ENCODE data around the gene GJB3.
"Not testable (repeated sequence)": the region's sequence is repeated elsewhere in the genome, so short reads cannot be mapped to it uniquely, and the experiment has no call there.

GJB3 gene

DNA sequence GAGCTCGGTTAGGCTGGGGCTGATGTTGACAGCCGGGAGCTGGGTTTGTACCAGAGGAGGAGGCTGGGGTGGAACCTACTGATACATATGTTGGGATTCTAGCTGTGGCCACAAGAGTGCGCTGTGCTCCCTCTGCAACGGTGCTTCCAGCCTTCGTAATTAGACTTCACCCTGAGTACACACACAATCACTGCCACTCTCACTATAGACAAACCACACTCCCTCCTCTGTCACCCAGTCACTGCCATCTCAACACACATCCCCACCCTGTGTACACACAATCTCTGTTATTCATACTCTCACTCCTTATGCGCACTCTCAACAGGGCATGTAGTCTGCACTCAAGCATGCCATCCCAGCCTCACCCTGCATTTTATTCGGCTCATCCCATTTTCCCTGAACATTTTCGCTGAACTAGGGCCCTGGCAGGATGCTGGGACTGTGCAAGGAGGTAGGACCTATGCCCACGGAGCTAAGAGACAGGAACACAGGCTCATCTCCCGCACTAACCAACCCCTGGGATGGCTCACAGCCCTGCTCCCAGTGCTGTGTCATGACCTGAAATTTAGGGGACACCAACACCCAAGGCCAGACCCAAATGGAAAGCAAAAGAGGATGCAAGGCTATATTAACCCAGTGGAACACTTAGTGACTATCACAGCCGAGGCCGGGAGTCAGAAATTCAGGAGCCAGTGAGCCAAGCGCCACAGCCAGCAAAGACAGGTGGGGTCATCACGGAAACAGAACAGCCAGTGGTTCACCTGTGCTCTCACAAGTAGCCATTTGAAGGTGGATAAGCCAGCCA lies 5.7 kb downstream of the GJB3 start:
- FAIRE-seq, result no peak

- FAIRE-seq, result no peak
Observed at GRCh38 chr1:34787461-34788420, 6.7 kb downstream of the GJB3 start.

GRCh38 chr1:34790985-34791384 lies 10.0 kb downstream of the GJB3 start:
- no peak for FAIRE-seq

DNA sequence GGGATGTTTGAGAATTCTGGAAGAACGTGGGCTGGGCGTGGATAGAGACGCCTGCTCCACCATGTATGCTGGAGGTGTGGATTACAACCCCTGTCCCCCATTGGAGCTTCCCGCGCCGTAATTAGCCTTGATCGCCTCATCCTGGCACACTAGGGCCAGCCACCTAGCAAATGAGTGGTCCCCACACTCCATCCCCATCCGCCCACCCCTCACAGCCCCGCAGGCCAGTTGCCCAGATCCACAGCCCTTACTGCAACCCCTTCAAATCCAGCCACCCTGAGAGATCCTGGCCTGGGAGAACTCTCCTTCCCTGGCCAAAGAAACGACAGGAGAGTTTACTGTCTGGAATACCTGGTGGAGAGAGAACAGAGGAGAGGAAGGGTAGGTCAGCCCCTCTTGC lies 11.4 kb downstream of the GJB3 start:
- no peak for FAIRE-seq

- no peak for FAIRE-seq
Observed at GRCh38 chr1:34792868-34793727, 12.1 kb downstream of the GJB3 start, which contains the start of gene GJA4. Gene GJA4, plus strand, starts transcription at chr1:34792999. Its CDS starts 1,215 bp downstream, at chr1:34794214.

DNA sequence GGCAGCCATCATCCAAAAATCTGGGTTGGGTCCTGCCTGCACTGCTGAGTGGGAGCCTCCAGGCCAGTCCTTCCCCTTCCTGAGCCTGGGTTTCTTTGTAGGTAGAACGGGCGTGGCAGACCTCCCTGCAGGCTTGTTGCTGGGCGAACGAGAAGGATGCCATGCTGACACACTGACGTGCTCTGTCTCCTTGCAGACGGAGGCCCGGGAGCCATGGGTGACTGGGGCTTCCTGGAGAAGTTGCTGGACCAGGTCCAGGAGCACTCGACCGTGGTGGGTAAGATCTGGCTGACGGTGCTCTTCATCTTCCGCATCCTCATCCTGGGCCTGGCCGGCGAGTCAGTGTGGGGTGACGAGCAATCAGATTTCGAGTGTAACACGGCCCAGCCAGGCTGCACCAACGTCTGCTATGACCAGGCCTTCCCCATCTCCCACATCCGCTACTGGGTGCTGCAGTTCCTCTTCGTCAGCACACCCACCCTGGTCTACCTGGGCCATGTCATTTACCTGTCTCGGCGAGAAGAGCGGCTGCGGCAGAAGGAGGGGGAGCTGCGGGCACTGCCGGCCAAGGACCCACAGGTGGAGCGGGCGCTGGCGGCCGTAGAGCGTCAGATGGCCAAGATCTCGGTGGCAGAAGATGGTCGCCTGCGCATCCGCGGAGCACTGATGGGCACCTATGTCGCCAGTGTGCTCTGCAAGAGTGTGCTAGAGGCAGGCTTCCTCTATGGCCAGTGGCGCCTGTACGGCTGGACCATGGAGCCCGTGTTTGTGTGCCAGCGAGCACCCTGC lies 13.2 kb downstream of the GJB3 start:
- no peak for FAIRE-seq

DNA sequence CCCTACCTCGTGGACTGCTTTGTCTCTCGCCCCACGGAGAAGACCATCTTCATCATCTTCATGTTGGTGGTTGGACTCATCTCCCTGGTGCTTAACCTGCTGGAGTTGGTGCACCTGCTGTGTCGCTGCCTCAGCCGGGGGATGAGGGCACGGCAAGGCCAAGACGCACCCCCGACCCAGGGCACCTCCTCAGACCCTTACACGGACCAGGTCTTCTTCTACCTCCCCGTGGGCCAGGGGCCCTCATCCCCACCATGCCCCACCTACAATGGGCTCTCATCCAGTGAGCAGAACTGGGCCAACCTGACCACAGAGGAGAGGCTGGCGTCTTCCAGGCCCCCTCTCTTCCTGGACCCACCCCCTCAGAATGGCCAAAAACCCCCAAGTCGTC lies 13.8 kb downstream of the GJB3 start:
- FAIRE-seq, result no peak

GRCh38 chr1:34795916-34796315 lies 14.9 kb downstream of the GJB3 start:
- FAIRE-seq, result no peak

DNA sequence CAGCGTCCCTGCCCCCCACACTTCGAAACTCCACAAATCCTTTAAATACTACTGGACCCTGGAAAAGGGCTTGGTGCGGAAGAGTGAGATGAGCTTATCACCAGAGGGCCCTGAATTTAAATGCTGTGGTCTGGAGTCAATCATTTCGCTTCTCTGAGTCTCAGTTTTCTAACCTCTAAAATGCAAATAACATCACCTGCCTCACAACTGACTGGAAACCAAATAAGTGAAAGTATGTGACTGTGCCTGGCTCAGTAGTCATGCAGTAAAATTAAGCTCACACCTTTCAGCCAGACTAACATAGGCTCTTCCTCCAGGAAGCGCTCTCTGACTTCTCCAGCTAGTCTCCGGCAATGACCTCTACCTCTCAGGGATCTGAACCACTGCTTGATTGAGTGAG lies 16.0 kb downstream of the GJB3 start:
- no peak for FAIRE-seq

DNA sequence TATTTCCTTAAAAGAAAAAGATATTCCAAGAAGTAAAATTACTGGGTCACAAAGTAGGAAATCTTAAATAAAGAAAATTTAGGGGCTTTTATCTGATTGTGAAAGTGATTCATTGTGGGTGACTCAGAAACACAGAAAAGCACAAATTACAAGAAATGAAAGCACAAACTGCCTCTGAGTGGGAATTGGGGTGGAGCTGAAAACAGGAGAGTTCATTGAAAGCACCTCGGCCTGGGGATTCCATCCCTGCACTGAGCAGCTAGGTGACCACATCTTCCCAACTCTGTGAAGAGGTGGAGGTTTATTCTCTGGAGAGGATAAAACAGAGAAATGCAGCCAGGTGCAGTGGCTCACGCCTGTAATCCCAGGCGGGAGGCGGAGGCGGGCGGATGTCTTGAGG lies 19.2 kb downstream of the GJB3 start:
- no peak for FAIRE-seq

GRCh38 chr1:34803770-34804169 lies 22.8 kb downstream of the GJB3 start:
- FAIRE-seq, result no peak

GRCh38 chr1:34806396-34806795 lies 25.4 kb downstream of the GJB3 start:
- no peak for FAIRE-seq

DNA sequence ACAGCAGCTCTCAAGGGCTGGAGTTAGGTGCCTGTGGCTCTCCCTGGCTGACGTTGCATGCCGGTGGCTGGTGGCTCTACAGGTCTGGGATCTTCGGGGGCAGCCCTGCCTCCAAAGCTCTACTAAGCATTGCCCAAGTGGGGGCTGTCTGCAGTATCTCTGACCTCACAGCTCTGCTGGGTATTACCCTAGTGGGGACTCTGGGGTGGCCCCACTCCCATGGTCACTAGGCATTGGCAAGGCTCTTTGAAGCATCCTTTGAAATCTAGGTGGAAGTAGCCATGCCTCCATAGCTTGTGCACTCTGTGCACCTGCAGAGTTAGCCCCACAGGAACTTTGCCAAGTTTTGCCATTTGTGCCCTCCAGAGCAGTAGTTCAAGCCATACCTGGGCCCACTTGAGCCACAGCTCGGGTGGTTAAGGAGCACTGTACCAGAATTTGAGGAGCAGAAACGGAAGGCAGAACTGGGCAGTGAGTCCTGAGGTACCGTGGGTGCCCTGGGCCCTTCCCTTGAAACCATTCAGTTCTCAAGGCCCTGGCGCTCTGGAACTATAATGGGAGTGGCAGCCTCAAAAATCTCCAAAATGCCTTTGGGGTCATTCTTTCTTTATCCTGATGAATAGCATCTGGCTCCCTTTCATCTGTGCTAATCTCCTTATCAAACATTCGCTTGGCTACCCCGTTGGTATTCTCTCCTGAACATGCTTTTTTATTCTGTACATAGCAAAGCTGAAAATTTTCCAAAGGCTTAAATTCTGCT lies 27.2 kb downstream of the GJB3 start:
- no peak for FAIRE-seq

- FAIRE-seq, result not testable (repeated sequence)
Observed at GRCh38 chr1:34810781-34811180, 29.8 kb downstream of the GJB3 start.

GRCh38 chr1:34816332-34816731 lies 35.3 kb downstream of the GJB3 start:
- FAIRE-seq, result no peak

DNA sequence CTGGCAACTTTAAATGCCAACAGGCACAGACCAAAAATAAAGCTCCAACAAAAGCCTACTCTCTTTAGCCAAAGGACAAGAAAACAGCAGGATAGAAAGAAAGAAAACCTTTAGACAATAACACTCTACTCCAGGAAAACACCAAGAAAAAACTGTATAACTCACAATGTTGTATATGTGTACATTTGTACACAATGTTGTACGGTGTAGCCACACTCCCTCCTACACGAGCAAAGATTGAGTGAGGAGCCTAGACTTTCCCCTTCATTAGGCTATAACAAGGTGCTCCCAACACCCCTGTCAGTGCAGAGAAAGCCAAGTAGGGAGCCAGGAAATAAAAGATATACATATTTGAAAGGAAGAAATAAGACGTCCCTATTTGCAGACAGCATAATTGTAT lies 35.8 kb downstream of the GJB3 start:
- FAIRE-seq, result no peak

- not testable (repeated sequence) for FAIRE-seq
Observed at GRCh38 chr1:34818862-34819261, 37.8 kb downstream of the GJB3 start.

- FAIRE-seq, result no peak
Observed at GRCh38 chr1:34822202-34822601, 41.2 kb downstream of the GJB3 start.

DNA sequence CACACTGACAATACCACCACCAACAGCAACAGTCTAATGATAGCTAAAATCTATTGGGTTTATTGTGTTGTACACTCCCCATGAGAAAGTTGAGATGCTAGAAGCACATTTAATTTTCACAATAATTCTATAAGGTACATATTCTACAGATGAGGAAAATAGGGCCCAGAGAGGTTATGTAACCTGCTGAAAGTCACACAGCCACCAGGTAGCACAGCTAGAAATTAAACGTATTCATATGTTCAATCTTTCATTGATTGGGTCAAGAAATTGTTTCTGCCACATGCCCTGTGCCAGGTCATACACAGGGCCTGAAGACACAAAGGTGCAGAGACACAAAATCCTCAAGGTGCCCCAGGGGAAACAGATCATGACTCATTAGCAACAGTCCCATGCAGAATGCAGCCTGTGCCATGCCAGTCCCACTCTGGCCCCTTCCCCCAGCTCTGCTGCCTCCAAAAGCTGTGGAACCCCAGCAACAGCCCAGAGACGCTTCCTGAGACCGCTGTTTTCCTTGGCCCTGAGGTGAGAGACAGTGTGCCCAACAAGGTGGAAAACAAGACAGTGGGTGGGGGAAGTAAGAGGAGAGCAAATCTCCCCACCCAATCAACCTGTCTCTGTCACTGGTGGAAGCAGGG lies 43.9 kb downstream of the GJB3 start:
- FAIRE-seq, result no peak

DNA sequence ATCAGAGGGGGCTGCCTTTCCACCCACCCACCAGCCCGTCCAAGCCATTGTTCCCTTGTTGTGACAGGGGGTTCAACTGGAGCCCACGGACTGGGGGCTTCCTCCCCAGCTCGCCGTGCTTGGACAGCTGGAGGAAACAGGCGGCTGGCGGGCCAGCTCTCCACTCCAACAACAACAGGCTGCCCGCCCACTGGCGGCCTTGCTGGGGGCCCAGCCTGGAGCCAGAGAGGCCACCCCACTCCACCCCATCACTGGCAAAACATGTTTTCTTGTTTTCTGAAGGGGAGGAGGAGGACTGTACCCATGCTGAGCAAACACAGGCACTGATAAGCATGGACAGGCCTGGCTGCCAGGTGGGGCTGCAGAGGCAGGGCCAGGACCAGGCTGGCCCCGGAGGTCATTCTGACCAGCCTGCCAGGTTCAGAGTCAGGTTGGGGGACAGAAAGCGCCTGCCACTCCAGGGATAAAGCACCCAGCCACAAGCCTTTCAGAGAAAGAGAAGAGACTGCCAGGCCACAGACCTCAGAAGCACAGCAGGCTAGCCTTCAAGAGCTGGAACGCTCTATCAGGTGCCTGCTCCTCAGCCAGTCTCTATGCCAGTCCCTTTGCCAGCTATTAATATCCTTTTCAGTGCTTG lies 44.6 kb downstream of the GJB3 start:
- FAIRE-seq, result no peak
